ENCODE data around the gene NDC1. TPM values are rescaled to one million over a fixed set of nuclear protein-coding genes. Genes with fewer than 3 reads are reported as not detected.

The NDC1 gene
- total RNA-seq, 1 donor from 2014 or later, result 15.4 TPM

Other genes with a start within 250 kb of the NDC1 start
- 1.6 and 1.9 TPM in 2 replicates for gene GLIS1, start 99.1 kb downstream of the NDC1 start, total RNA-seq
- gene YIPF1, start 51.5 kb upstream of the NDC1 start, total RNA-seq, result 22.2 and 22.5 TPM in 2 replicates
- not detected in 2 replicates for gene DIO1, start 55.9 kb upstream of the NDC1 start, total RNA-seq
- gene IFT25, start 107.4 kb upstream of the NDC1 start, total RNA-seq, result 9.9 and 14.4 TPM in 2 replicates
- gene LRRC42, start 108.1 kb upstream of the NDC1 start, total RNA-seq, result 35.7 and 39.9 TPM in 2 replicates
- gene LDLRAD1, start 179.9 kb upstream of the NDC1 start, total RNA-seq, result not detected in 2 replicates
- gene TMEM59, start 214.9 kb upstream of the NDC1 start, total RNA-seq, result 246 and 250 TPM in 2 replicates
- 2.9 and 4.6 TPM in 2 replicates for gene TCEANC2, start 215.3 kb upstream of the NDC1 start, total RNA-seq